H9 (cell line): ENCODE results near the gene PRKAR2B. TPM values are rescaled to one million over a fixed set of nuclear protein-coding genes. Genes with fewer than 3 reads are reported as not detected.
"Not testable (repeated sequence)": the region's sequence is repeated elsewhere in the genome, so short reads cannot be mapped to it uniquely, and the experiment has no call there.

ENCODE experiments used
- DNase-seq: peaks from one replicate; pipeline ENCODE4 v3.0.0-alpha.2; 2017
- H2AFZ ChIP-seq: one replicate; pipeline ENCODE4 v1.6.1; 2013; ENCODE audit warnings: mild to moderate bottlenecking, low read length, control low read depth, moderate library complexity
- H2AK5ac ChIP-seq: 2 replicates; pipeline ENCODE4 v1.6.1; 2013; ENCODE audit warnings: low read length, control low read depth, mixed read lengths; ENCODE audit not compliant: insufficient read length
- H2BK120ac ChIP-seq: one replicate; pipeline ENCODE4 v1.6.1; 2013; ENCODE audit warnings: low read depth, mild to moderate bottlenecking, low read length, control low read depth, inconsistent platforms; ENCODE audit not compliant: poor library complexity, severe bottlenecking
- H2BK12ac ChIP-seq: 2 replicates; pipeline ENCODE4 v1.6.1; 2013; ENCODE audit warnings: low read length, control low read depth, mixed read lengths, low read depth; ENCODE audit not compliant: insufficient read length
- H2BK15ac ChIP-seq: 2 replicates; pipeline ENCODE4 v1.6.1; 2013; ENCODE audit warnings: low read depth, low read length, control low read depth
- H2BK20ac ChIP-seq: one replicate; pipeline ENCODE4 v1.6.1; 2013; ENCODE audit warnings: low read depth, mild to moderate bottlenecking, low read length, control low read depth, inconsistent platforms; ENCODE audit not compliant: poor library complexity, severe bottlenecking
- H2BK5ac ChIP-seq: 2 replicates; pipeline ENCODE4 v1.6.1; 2013; ENCODE audit warnings: low read length, control low read depth, mixed read lengths; ENCODE audit not compliant: insufficient read length
- H3K14ac ChIP-seq: 2 replicates; pipeline ENCODE4 v1.6.1; 2013; ENCODE audit warnings: low read length, control low read depth; ENCODE audit not compliant: insufficient read depth
- H3K18ac ChIP-seq: 2 replicates; pipeline ENCODE4 v1.6.1; 2013; ENCODE audit warnings: low read depth, mild to moderate bottlenecking, mixed read lengths, low read length, control low read depth; ENCODE audit not compliant: insufficient read length
- H3K23ac ChIP-seq: 2 replicates; pipeline ENCODE4 v1.6.1; 2013; ENCODE audit warnings: low read length, control low read depth, mixed read lengths, low read depth; ENCODE audit not compliant: insufficient read length
- H3K23me2 ChIP-seq: 2 replicates; pipeline ENCODE4 v1.6.1; 2013; ENCODE audit warnings: low read depth, mild to moderate bottlenecking, mixed read lengths, low read length, control low read depth; ENCODE audit not compliant: insufficient read length, poor library complexity, severe bottlenecking
- H3K27ac ChIP-seq: 2 replicates; pipeline ENCODE4 v1.5.1; 2013; ENCODE audit warnings: low read length, control low read depth, mixed read lengths, low read depth; ENCODE audit not compliant: insufficient read length
- H3K27me3 ChIP-seq: 2 replicates; pipeline ENCODE4 v1.6.1; 2013; ENCODE audit warnings: low read length, control low read depth, inconsistent platforms; ENCODE audit not compliant: insufficient read depth
- H3K4ac ChIP-seq: 2 replicates; pipeline ENCODE4 v1.6.1; 2013; ENCODE audit warnings: low read depth, mild to moderate bottlenecking, control low read depth, inconsistent platforms, low read length, moderate library complexity
- H3K4me1 ChIP-seq: 2 replicates; pipeline ENCODE4 v1.6.1; 2013; ENCODE audit warnings: low read length, control low read depth, inconsistent platforms; ENCODE audit not compliant: insufficient read depth
- H3K4me2 ChIP-seq: 2 replicates; pipeline ENCODE4 v1.6.1; 2013; ENCODE audit warnings: low read length, control low read depth, mixed read lengths; ENCODE audit not compliant: insufficient read length, insufficient read depth
- H3K56ac ChIP-seq: 2 replicates; pipeline ENCODE4 v1.6.1; 2013; ENCODE audit warnings: low read depth, mild to moderate bottlenecking, mixed read lengths, low read length, control low read depth; ENCODE audit not compliant: insufficient read length
- H3K79me1 ChIP-seq: 2 replicates; pipeline ENCODE4 v1.6.1; 2013; ENCODE audit warnings: low read depth, mild to moderate bottlenecking, moderate library complexity, low read length, control low read depth, inconsistent platforms; ENCODE audit not compliant: insufficient read depth, poor library complexity, severe bottlenecking
- H3K79me2 ChIP-seq: 2 replicates; pipeline ENCODE4 v1.6.1; 2013; ENCODE audit warnings: low read length, control low read depth, inconsistent platforms; ENCODE audit not compliant: insufficient read depth
- H3K9ac ChIP-seq: 2 replicates; pipeline ENCODE4 v1.6.1; 2013; ENCODE audit warnings: low read length, control low read depth, mixed read lengths; ENCODE audit not compliant: insufficient read length; ENCODE audit errors: extremely low read depth
- H3K9me3 ChIP-seq: one replicate; pipeline ENCODE4 v1.6.1; 2013; ENCODE audit warnings: low read depth, low read length, inconsistent platforms; ENCODE audit not compliant: control insufficient read depth
- H3T11ph ChIP-seq: one replicate; pipeline ENCODE4 v1.6.1; 2013; ENCODE audit warnings: mild to moderate bottlenecking, low read length, control low read depth, inconsistent platforms
- H4K20me1 ChIP-seq: one replicate; pipeline ENCODE4 v1.6.1; 2013; ENCODE audit not compliant: control insufficient read depth, insufficient read length, insufficient read depth
- H4K5ac ChIP-seq: 2 replicates; pipeline ENCODE4 v1.6.1; 2013; ENCODE audit warnings: low read depth, mild to moderate bottlenecking, mixed read lengths, low read length, control low read depth; ENCODE audit not compliant: insufficient read length
- H4K8ac ChIP-seq: replicated peaks from 2 replicates; pipeline ENCODE4 v1.6.1; 2013; ENCODE audit warnings: low read length, control low read depth, mixed read lengths, low read depth; ENCODE audit not compliant: insufficient read length
- H4K91ac ChIP-seq: 2 replicates; pipeline ENCODE4 v1.6.1; 2013; ENCODE audit warnings: low read depth, mild to moderate bottlenecking, moderate library complexity, mixed read lengths, low read length, control low read depth; ENCODE audit not compliant: insufficient read length
- H3K27ac Mint-ChIP-seq, 3 experiments: 2 replicates in 2 of 3; 3 replicates in 1 of 3; pipeline ENCODE4 v1.8.0; 2020 to 2021; ENCODE audit warnings: mixed read lengths in 3 of 3, mild to moderate bottlenecking in 1 of 3, moderate library complexity in 1 of 3
- H3K27me3 Mint-ChIP-seq: 2 replicates; pipeline ENCODE4 v1.8.0; 2021; ENCODE audit warnings: low read depth, mild to moderate bottlenecking, moderate library complexity, mixed read lengths
- H3K36me3 Mint-ChIP-seq, 3 experiments: 2 replicates in 2 of 3; 3 replicates in 1 of 3; pipeline ENCODE4 v1.8.0; 2020 to 2021; ENCODE audit warnings: low read depth in 3 of 3, mixed read lengths in 3 of 3; ENCODE audit not compliant: insufficient read depth in 1 of 3
- H3K4me1 Mint-ChIP-seq, 2 experiments: 2 replicates each; pipeline ENCODE4 v1.8.0; 2020; ENCODE audit warnings: mixed read lengths in 2 of 2
- H3K4me3 Mint-ChIP-seq, 2 experiments: 2 replicates in 1 of 2; 3 replicates in 1 of 2; pipeline ENCODE4 v1.8.0; 2020 to 2021; ENCODE audit warnings: mild to moderate bottlenecking in 2 of 2, mixed read lengths in 2 of 2, moderate library complexity in 1 of 2
- H3K9me3 Mint-ChIP-seq, 2 experiments: 2 replicates in 1 of 2; 3 replicates in 1 of 2; pipeline ENCODE4 v1.8.0; 2020; ENCODE audit warnings: mild to moderate bottlenecking in 2 of 2, mixed read lengths in 2 of 2, moderate library complexity in 1 of 2
- WGBS: extraction: QIAGEN DNeasy Blood & Tissue Kit; methylation state at CpG from one replicate; pipeline ENCODE4 v1.1.7; 2013; ENCODE audit warnings: missing lambda C conversion rate, low lambda C conversion rate, mixed read lengths; ENCODE audit not compliant: insufficient read length; ENCODE audit errors: extremely low coverage; 5-methylcytosine and 5-hydroxymethylcytosine counted together
- total RNA-seq: library from RNA; stranded (reverse); gene quantifications from 2 replicates; pipeline ENCODE4 v1.2.1, GENCODE V29; 2021
- TF ChIP-seq, protein P1 (sequence below): fragments of 200-600 bp; sonication (generic); conservative IDR thresholded peaks from 3 replicates; pipeline ENCODE4 v1.8.0; 2021; ENCODE audit warnings: antibody characterized with exemption, mild to moderate bottlenecking

PRKAR2B gene
- total RNA-seq, 1 experiment from 2014 or later: 16.6 TPM

DNA sequence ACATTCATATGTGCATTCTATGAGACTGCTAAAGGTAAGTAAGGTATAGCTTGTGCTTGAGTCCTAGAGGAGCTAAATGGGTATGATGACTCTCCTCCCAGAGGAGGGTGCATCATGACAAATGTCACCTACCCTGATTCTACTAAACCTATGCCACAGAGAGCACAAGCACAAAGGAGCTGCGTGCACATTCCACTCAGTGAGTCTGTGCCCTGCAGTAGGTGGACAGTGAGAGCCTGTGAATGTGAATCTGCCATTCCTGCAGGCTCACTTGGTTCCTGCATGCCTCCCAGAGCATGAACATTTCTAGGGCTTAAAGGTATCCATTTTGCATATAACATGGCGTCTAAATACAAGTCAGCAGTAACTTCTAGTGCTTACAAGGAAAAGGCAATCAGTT is 46.8 kb downstream of the PRKAR2B start:
- H3T11ph ChIP-seq: no peak overlapping the region
- no peak overlapping the region for H2BK5ac ChIP-seq
- WGBS: no CpG with 5 or more reads among the region's 2 CpGs
- no peak overlapping the region for H2BK12ac ChIP-seq
- peaks cover 13 to 21% of the 10 kb centered on the region in 2 experiments for H3K4me1 Mint-ChIP-seq
- no peaks in the 10 kb centered on the region for H3K27me3 Mint-ChIP-seq
- H4K5ac ChIP-seq: no peak overlapping the region
- no peak overlapping the region for H3K9ac ChIP-seq
- no peaks in the 10 kb centered on the region for H3K79me2 ChIP-seq
- no peak overlapping the region for H2BK120ac ChIP-seq
- no peak overlapping the region for H3K4me3 Mint-ChIP-seq
- H4K8ac ChIP-seq: no peak overlapping the region
- no peak overlapping the region for H3K18ac ChIP-seq
- H3K27me3 ChIP-seq: no peaks in the 10 kb centered on the region
- H3K4ac ChIP-seq: no peak overlapping the region
- H2BK15ac ChIP-seq: no peak overlapping the region
- H4K91ac ChIP-seq: no peak overlapping the region
- no peak overlapping the region for H3K56ac ChIP-seq
- no peaks in the 10 kb centered on the region for H3K23me2 ChIP-seq
- no peak overlapping the region for H3K4me2 ChIP-seq
- H3K27ac Mint-ChIP-seq: no peak overlapping the region
- no peak overlapping the region for H3K23ac ChIP-seq
- no peak overlapping the region for H2AK5ac ChIP-seq
- no peak overlapping the region for H3K27ac ChIP-seq
- DNase-seq: no peak
- TF ChIP-seq, protein P1, sequence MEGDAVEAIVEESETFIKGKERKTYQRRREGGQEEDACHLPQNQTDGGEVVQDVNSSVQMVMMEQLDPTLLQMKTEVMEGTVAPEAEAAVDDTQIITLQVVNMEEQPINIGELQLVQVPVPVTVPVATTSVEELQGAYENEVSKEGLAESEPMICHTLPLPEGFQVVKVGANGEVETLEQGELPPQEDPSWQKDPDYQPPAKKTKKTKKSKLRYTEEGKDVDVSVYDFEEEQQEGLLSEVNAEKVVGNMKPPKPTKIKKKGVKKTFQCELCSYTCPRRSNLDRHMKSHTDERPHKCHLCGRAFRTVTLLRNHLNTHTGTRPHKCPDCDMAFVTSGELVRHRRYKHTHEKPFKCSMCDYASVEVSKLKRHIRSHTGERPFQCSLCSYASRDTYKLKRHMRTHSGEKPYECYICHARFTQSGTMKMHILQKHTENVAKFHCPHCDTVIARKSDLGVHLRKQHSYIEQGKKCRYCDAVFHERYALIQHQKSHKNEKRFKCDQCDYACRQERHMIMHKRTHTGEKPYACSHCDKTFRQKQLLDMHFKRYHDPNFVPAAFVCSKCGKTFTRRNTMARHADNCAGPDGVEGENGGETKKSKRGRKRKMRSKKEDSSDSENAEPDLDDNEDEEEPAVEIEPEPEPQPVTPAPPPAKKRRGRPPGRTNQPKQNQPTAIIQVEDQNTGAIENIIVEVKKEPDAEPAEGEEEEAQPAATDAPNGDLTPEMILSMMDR: no peak
- H3K9me3 Mint-ChIP-seq: no peaks in the 10 kb centered on the region; a peak in 1 of 5 replicates
- H3K36me3 Mint-ChIP-seq: peaks cover 0 to 2% (median 0%) of the 10 kb centered on the region in 3 experiments; a peak in 3 of 7 replicates
- H3K14ac ChIP-seq: no peak overlapping the region
- no peaks in the 10 kb centered on the region for H3K79me1 ChIP-seq
- no peak overlapping the region for H2AFZ ChIP-seq
- no peaks in the 10 kb centered on the region for H4K20me1 ChIP-seq
- H3K9me3 ChIP-seq: no peaks in the 10 kb centered on the region
- peaks cover 7% of the 10 kb centered on the region for H3K4me1 ChIP-seq
- no peak overlapping the region for H2BK20ac ChIP-seq

DNA sequence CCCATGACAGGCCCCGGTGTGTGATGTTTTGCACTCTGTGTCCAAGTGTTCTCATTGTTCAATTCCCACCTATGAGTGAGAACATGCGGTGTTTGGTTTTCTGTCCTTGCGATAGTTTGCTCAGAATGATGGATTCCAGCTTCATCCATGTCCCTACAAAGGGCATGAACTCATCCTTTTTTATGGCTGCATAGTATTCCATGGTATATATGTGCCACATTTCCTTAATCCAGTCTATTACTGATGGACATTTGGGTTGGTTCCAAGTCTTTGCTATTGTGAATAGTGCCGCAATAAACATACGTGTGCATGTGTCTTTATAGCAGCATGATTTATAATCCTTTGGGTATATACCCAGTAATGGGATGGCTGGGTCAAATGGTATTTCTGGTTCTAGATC is 49.2 kb downstream of the PRKAR2B start:
- H3K23me2 ChIP-seq, H3K4me3 Mint-ChIP-seq, H4K20me1 ChIP-seq, H3K23ac ChIP-seq, H3K27ac Mint-ChIP-seq, H3K9me3 ChIP-seq, H4K91ac ChIP-seq, H2BK12ac ChIP-seq, H3K79me2 ChIP-seq, H2AK5ac ChIP-seq, H2BK120ac ChIP-seq, DNase-seq, H3T11ph ChIP-seq, H3K79me1 ChIP-seq, H2BK20ac ChIP-seq, H3K14ac ChIP-seq, H3K4ac ChIP-seq, H3K27ac ChIP-seq, H3K18ac ChIP-seq, H3K27me3 ChIP-seq, H3K4me1 ChIP-seq, H4K5ac ChIP-seq, H4K8ac ChIP-seq, H2BK5ac ChIP-seq, H3K4me2 ChIP-seq, H2BK15ac ChIP-seq, H2AFZ ChIP-seq, H3K9ac ChIP-seq, H3K27me3 Mint-ChIP-seq, H3K56ac ChIP-seq: not testable (repeated sequence)
- no CpG with 5 or more reads among the region's 5 CpGs for WGBS
- Mint-ChIP-seq H3K36me3 (peaks cover 4 to 11% (median 10%) of the 10 kb centered on the region in 3 experiments; a peak in 6 of 7 replicates), H3K4me1 (peaks cover 13 to 18% of the 10 kb centered on the region in 2 experiments), H3K9me3 (peaks cover 15 to 16% of the 10 kb centered on the region in 2 experiments)
